GM06990 (cell line): ENCODE data around the gene SLC49A3.

ENCODE experiments used
- DNase-seq: peaks from one replicate; pipeline ENCODE4 v3.0.0-alpha.2; 2011; ENCODE audit not compliant: insufficient read length; ENCODE audit errors: extremely low read depth
- H3K27me3 ChIP-seq: replicated peaks from 2 replicates; pipeline ENCODE4 v1.6.0; 2011; ENCODE audit warnings: low read length; ENCODE audit not compliant: control insufficient read depth, insufficient read depth
- H3K36me3 ChIP-seq: 2 replicates; pipeline ENCODE4 v1.5.1; 2011; ENCODE audit warnings: low read length; ENCODE audit not compliant: control insufficient read depth, insufficient read depth
- H3K4me3 ChIP-seq: replicated peaks from 2 replicates; pipeline ENCODE4 v1.5.1; 2011; ENCODE audit warnings: low read depth, mild to moderate bottlenecking, control low read depth, low read length
- TF ChIP-seq, protein P1 (sequence below): IDR thresholded peaks from 2 replicates; pipeline ENCODE4 v1.5.1; 2011; ENCODE audit warnings: low read length, control low read depth, mild to moderate bottlenecking, inconsistent platforms; ENCODE audit not compliant: insufficient read depth, poor library complexity, severe bottlenecking

Gene SLC49A3

DNA sequence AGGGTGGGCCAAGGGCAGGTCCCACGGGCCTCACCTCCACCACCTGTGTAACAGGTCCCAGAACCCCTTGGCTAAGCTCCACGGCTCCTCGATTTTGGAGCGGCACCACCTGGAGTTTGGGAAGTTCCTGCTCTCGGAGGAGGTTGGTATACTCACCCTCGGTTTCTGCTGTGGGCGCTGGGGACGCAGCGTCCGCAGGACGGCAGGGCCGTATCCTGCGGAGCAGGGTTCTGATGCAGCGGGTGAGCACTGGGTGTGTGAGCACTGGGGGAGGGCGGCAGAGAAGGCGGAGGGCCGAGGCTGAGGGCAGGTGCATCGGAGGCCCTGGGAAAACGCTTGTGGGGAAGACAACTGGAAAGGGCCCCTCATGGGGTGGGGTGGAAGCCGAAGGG lies 25.9 kb downstream of the SLC49A3 start:
- TF ChIP-seq, protein P1, sequence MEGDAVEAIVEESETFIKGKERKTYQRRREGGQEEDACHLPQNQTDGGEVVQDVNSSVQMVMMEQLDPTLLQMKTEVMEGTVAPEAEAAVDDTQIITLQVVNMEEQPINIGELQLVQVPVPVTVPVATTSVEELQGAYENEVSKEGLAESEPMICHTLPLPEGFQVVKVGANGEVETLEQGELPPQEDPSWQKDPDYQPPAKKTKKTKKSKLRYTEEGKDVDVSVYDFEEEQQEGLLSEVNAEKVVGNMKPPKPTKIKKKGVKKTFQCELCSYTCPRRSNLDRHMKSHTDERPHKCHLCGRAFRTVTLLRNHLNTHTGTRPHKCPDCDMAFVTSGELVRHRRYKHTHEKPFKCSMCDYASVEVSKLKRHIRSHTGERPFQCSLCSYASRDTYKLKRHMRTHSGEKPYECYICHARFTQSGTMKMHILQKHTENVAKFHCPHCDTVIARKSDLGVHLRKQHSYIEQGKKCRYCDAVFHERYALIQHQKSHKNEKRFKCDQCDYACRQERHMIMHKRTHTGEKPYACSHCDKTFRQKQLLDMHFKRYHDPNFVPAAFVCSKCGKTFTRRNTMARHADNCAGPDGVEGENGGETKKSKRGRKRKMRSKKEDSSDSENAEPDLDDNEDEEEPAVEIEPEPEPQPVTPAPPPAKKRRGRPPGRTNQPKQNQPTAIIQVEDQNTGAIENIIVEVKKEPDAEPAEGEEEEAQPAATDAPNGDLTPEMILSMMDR = no peak
- Histone ChIP-seq H3K4me3 (no peak overlapping the region), H3K36me3 (no peaks in the 10 kb centered on the region), H3K27me3 (no peaks in the 10 kb centered on the region)
- no peak for DNase-seq

- DNase-seq = no peak
- TF ChIP-seq, protein P1 = no peak
- no peak overlapping the region for H3K4me3 ChIP-seq
- H3K36me3 ChIP-seq = no peaks in the 10 kb centered on the region
- no peaks in the 10 kb centered on the region for H3K27me3 ChIP-seq
These were observed 26.8 kb downstream of the SLC49A3 start for GRCh38 chr4:661881-662761.

DNA sequence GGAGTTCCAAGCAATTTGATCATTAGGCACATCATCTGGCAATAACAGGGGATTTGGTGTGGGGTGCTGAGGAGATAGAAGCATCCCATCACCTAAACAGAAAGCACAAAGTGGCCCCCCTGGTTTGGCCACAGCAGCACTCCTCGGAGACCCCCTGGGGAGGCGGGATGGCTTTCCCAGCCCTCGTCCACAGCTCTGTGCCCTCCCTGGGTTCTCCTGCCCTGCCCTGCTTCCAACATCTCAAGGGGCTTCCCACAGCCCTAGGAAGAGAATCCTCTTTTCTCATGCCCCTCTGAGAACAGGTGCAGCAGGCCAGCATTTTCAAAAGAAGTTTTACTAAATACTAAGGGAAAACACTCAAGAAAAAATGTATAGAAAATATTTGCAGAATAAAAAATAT lies 27.7 kb downstream of the SLC49A3 start:
- TF ChIP-seq, protein P1 = no peak
- Histone ChIP-seq H3K36me3 (no peaks in the 10 kb centered on the region), H3K27me3 (no peaks in the 10 kb centered on the region), H3K4me3 (no peak overlapping the region)
- DNase-seq = no peak

- no peaks in the 10 kb centered on the region for H3K36me3 ChIP-seq
- no peak for DNase-seq
- TF ChIP-seq, protein P1 = no peak
- H3K4me3 ChIP-seq = no peak overlapping the region
- no peaks in the 10 kb centered on the region for H3K27me3 ChIP-seq
These were observed 28.6 kb downstream of the SLC49A3 start for GRCh38 chr4:660401-660800.

GRCh38 chr4:659851-660250 lies 29.1 kb downstream of the SLC49A3 start:
- H3K36me3 ChIP-seq = no peaks in the 10 kb centered on the region
- H3K27me3 ChIP-seq = no peaks in the 10 kb centered on the region
- TF ChIP-seq, protein P1 = no peak
- DNase-seq = no peak
- H3K4me3 ChIP-seq = no peak overlapping the region
